GM12864 (cell line): ENCODE data around the gene TMEM178B.

Experiments
- DNase-seq: peaks from one replicate; pipeline ENCODE4 v3.0.0-alpha.2; 2011; ENCODE audit warnings: low read depth
- H3K4me3 ChIP-seq: 2 replicates; pipeline ENCODE4 v1.5.1; 2011; ENCODE audit warnings: mild to moderate bottlenecking, low read depth, low read length, control low read depth
- CTCF ChIP-seq: IDR thresholded peaks from 2 replicates; pipeline ENCODE4 v1.5.1; 2011; ENCODE audit warnings: low read depth, mild to moderate bottlenecking, moderate library complexity, low read length, control low read depth, inconsistent platforms; ENCODE audit errors: missing control alignments

Gene TMEM178B

DNA sequence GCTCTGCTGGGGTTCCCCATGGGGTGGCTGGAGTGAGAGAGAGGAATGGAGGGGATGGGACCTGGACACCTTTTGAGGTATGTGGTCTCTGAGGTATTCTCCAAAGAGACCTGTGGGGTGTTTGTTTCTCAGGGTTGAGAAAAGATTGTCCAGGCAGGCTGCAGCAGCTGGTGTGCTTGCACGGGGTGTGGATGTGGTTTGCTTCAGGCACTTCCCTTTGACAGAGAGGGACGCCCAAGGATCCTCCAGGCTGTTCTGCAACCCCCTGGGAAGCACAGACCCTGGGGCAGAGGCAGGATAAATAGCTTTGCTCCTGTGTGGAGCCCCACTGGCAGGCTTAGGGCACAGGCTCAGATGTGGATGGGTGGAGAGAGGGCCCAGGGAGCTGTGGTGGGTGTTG is 362.3 kb downstream of the TMEM178B start:
- no peak overlapping the region for H3K4me3 ChIP-seq
- DNase-seq, result no peak
- no peak for TF ChIP-seq CTCF

DNA sequence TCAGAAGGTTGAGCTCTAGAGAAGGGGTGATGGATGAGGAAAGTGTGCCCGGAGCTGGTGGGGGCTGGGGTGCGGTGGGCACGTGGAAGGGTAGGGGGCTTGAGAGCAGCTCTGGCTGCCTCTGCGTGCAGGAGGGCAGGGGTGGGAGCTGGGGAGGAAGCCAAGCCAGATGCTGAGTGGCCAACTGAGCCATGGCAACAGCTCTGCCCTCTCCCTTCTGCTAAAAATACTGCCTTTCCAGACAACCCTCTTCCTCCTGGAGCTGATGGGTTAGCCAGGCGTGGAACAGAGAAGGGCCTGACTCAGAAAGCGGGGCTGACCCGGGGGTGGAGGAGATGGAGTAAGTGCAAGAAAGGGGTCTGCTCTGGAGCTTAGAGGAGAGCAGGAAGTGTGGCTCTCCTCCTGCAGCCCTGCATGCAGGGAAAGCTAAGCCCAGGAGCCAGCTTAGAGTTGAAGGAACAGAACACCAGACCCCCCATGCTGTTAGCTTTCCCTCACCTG is 362.8 kb downstream of the TMEM178B start:
- no peak for TF ChIP-seq CTCF

DNA sequence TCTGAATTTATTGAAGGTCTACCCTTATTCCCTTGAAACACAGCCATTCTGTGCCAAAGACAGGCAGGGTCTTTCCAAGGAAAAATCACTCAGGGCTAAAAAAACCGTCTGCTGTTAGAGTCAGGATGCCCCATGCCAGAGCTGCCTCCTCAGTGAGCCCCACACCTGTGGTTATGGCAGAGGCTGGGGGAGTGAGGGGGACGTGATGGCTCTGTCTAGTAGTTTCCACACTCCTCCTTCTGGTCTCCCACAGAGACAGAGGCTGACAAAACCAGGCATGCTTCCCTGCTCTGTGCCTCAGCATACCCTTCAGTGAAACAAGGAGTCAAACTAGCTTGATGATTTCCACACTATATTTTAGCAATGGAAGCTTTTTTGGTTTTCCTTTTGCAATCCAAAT is 365.3 kb downstream of the TMEM178B start:
- TF ChIP-seq CTCF, result no peak
- no peak overlapping the region for H3K4me3 ChIP-seq
- DNase-seq, result no peak

More for the DNA sequence above, 362.8 kb downstream of the TMEM178B start:
- no peak for DNase-seq
- no peak overlapping the region for H3K4me3 ChIP-seq

DNA sequence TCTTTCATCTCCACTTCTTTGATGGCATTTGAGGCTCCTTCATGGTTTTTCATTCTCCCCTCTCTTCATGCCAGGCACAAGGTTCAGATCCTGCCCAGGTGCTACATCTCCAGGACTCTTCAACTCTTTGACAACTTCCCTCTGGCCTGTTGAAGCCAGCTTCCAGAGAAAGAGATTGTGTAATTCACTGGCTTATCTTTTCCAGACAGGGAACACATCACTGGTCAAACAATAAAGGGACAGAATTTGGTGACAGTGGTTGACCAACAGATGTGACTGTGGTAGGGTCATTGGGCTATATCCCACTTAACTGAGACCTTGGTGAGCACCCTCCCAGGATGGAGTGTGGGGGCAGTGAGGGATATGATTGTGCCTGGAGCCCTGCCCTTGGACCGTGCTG is 365.9 kb downstream of the TMEM178B start:
- DNase-seq, result no peak
- no peak overlapping the region for H3K4me3 ChIP-seq
- TF ChIP-seq CTCF, result no peak

DNA sequence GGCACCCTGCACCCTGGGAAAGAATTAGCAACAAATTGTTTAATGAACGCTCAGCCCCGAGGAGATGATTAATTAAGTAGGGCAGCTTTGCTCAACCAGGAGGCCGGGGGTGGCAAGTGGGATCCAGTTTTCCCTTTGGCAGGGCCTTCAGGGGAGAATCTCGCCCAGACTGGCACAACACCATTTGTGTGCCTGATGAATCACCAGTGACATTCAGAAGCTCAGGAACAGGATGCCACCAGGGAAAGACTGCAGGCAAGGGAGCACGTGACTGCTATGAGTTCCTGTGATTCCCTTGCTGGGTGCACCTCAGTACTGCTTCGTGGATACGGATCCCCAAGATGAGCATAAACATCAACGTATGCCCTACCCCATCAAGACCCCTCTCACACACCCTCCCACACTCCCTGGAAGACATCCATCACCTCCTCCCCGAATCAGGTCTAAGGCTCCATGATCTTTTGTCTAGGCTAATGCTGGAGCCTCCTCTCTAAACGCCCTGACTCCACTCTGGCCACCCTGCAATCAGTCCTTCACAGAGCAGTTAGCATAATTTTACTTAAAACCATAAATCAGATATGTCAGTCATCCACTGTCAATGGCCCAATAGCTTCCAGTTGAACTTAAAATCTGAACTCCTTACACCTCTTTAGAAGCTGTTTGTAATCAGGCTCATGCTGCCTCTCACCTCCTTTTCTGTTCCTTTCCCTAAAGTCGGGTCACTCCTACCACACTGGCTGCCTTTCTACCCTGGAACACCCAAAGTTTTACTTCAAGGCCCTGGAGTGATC is 368.2 kb downstream of the TMEM178B start:
- TF ChIP-seq CTCF, result no peak
- H3K4me3 ChIP-seq, result no peak overlapping the region
- no peak for DNase-seq

DNA sequence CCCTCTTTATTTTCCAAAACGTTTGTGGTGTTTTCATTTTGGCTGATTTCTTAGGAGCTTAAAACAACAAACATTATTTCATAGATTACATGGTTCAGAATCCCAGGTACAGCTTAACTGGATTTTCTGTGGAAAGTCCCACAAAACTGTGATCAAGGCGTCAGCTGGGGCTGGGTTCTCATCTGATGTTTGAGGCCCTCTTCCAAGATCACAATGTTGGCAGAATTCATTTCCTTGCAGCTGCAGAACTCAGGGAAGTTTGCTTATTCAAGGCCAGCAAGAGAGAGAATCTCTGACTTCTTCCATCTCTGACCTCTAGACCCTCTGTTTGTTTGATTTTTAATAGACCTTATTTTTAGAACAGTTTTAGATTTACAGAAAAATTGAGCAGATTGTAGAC is 368.9 kb downstream of the TMEM178B start:
- no peak overlapping the region for H3K4me3 ChIP-seq
- TF ChIP-seq CTCF, result no peak
- no peak for DNase-seq

GRCh38 chr7:141444961-141445360 is 371.1 kb downstream of the TMEM178B start:
- DNase-seq, result no peak
- TF ChIP-seq CTCF, result no peak
- H3K4me3 ChIP-seq, result no peak overlapping the region
